K562 (cell line): Measurements from ENCODE around the gene LAMTOR1. TPM values are rescaled to one million over a fixed set of nuclear protein-coding genes. Genes with fewer than 3 reads are reported as not detected.

ENCODE experiments used
- GATAD2A ChIP-seq: fragments of 450-650 bp; IDR thresholded peaks from 2 replicates; pipeline ENCODE4 v1.6.1; 2017
- JUND ChIP-seq, 2 experiments: IDR thresholded peaks; 2 replicates in 1 of 2; 3 replicates in 1 of 2; pipeline ENCODE4 v1.6.1; 2011; ENCODE audit warnings: borderline replicate concordance in 2 of 2, low read depth in 2 of 2, low read length in 2 of 2, improper control_type of control experiment in 1 of 2, missing biosample characterization in 1 of 2, missing genetic modification characterization in 1 of 2, missing genetic modification reagents in 1 of 2
- XRCC4 ChIP-seq: IDR thresholded peaks from one replicate; pipeline ENCODE4 v1.6.1; 2011; ENCODE audit not compliant: insufficient read depth, insufficient read length; ENCODE audit errors: extremely low read depth
- ZNF197 ChIP-seq: fragments of 200-800 bp; sonication (Bioruptor generic); IDR thresholded peaks from 2 replicates; pipeline ENCODE4 v1.6.1; 2016; ENCODE audit warnings: low read depth, missing genetic modification characterization, missing compliant biosample characterization
- polyA plus RNA-seq, 8 experiments: library from polyadenylated mRNA; depleted of rRNA in 4 of 8; stranded (reverse) in 5 of 8; unstranded in 3 of 8; fragments of >200 nt; fragmentation: Nextera tagmentation in 2 of 8; fragmentation: Illumina TruSeq in 1 of 8; extraction: Ambion mirVana in 2 of 8; extraction: Trizol in 1 of 8; gene quantifications; 2 replicates each; pipeline versions ENCODE4 v1.2.1 to v1.2.3, GENCODE V29; 2011 to 2014; ENCODE audit warnings: inconsistent platforms in 1 of 8, missing spikeins in 1 of 8
- total RNA-seq, 7 experiments: library from RNA; depleted of rRNA in 6 of 7; stranded (reverse); fragments of >200 nt in 6 of 7; fragmentation: Illumina TruSeq in 2 of 7; extraction: Trizol in 2 of 7; gene quantifications; 2 replicates each; pipeline versions ENCODE4 v1.2.1 to v1.2.3, GENCODE V29; 2011 to 2021; ENCODE audit warnings: low replicate concordance in 1 of 7
- TF ChIP-seq, protein P1 (sequence below): fragments of 250-450 bp; sonication (Bioruptor Pico); IDR thresholded peaks from 2 replicates; pipeline ENCODE4 v1.4.0; 2020
- TF ChIP-seq, protein P2 (sequence below): fragments of 450-650 bp; IDR thresholded peaks from 2 replicates; pipeline ENCODE4 v1.7.1; 2018; ENCODE audit warnings: mild to moderate bottlenecking, low read depth; ENCODE audit not compliant: partially characterized antibody
- TF ChIP-seq, protein P3 (sequence below): sonication (generic); formaldehyde crosslinking; IDR thresholded peaks from 2 replicates; pipeline ENCODE4 v1.8.0; 2023; ENCODE audit warnings: missing genetic modification reagents, mild to moderate bottlenecking, borderline replicate concordance
- TF ChIP-seq, protein P4 (sequence below): sonication (generic); formaldehyde crosslinking; IDR thresholded peaks from 2 replicates; pipeline ENCODE4 v1.8.0; 2022; ENCODE audit warnings: mild to moderate bottlenecking, missing genetic modification reagents

LAMTOR1 gene
- total and polyA plus RNA-seq, 9 of the 15 experiments (the other 6 are each of a cell fraction or from before 2014, with no cell fraction given): 62.6 to 104 (median 85.3) TPM

DNA sequence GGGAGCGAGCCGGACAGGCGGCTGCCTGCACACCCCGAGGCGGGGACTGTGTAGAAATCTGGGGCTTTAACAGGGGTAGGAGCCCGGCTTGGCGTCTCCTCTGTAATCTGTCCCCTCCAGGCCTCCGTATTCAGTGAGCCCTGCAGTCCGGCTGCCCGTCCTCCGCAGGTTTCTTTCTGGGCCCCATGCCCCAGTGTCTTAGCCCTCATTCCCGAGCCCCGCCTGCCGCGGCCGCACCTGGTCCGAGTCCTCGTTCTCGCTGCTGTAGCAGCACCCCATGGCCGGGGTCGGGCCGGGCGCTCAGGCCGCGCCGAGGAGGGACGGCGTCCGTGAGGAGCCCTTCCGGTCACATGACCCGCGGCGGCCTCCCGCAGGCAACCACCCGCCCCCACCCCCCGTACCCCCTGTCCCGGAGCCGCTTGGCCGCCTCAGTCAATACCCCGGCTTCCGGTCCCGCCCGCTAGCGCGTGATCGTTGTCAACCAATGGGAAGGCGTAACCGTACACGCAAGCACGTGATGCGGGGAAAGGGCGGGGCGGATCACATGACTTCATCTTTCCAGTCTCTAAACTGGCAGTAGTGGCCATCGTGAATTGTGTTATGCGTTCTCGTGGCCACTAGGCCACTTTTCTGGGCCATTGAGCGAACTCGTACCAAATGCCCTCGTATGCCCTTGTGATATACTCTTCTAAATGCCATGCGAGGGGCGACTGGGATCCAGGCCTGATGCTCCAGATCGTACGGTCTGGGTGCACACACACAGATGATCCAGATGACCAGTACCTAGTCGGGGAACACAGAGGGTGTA is at the start of gene LAMTOR1 (continued):
- TF ChIP-seq, protein P1, sequence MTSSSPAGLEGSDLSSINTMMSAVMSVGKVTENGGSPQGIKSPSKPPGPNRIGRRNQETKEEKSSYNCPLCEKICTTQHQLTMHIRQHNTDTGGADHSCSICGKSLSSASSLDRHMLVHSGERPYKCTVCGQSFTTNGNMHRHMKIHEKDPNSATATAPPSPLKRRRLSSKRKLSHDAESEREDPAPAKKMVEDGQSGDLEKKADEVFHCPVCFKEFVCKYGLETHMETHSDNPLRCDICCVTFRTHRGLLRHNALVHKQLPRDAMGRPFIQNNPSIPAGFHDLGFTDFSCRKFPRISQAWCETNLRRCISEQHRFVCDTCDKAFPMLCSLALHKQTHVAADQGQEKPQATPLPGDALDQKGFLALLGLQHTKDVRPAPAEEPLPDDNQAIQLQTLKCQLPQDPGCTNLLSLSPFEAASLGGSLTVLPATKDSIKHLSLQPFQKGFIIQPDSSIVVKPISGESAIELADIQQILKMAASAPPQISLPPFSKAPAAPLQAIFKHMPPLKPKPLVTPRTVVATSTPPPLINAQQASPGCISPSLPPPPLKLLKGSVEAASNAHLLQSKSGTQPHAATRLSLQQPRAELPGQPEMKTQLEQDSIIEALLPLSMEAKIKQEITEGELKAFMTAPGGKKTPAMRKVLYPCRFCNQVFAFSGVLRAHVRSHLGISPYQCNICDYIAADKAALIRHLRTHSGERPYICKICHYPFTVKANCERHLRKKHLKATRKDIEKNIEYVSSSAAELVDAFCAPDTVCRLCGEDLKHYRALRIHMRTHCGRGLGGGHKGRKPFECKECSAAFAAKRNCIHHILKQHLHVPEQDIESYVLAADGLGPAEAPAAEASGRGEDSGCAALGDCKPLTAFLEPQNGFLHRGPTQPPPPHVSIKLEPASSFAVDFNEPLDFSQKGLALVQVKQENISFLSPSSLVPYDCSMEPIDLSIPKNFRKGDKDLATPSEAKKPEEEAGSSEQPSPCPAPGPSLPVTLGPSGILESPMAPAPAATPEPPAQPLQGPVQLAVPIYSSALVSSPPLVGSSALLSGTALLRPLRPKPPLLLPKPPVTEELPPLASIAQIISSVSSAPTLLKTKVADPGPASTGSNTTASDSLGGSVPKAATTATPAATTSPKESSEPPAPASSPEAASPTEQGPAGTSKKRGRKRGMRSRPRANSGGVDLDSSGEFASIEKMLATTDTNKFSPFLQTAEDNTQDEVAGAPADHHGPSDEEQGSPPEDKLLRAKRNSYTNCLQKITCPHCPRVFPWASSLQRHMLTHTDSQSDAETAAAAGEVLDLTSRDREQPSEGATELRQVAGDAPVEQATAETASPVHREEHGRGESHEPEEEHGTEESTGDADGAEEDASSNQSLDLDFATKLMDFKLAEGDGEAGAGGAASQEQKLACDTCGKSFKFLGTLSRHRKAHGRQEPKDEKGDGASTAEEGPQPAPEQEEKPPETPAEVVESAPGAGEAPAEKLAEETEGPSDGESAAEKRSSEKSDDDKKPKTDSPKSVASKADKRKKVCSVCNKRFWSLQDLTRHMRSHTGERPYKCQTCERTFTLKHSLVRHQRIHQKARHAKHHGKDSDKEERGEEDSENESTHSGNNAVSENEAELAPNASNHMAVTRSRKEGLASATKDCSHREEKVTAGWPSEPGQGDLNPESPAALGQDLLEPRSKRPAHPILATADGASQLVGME (CRISPR knock-in tag): no peak
- TF ChIP-seq, protein P2, sequence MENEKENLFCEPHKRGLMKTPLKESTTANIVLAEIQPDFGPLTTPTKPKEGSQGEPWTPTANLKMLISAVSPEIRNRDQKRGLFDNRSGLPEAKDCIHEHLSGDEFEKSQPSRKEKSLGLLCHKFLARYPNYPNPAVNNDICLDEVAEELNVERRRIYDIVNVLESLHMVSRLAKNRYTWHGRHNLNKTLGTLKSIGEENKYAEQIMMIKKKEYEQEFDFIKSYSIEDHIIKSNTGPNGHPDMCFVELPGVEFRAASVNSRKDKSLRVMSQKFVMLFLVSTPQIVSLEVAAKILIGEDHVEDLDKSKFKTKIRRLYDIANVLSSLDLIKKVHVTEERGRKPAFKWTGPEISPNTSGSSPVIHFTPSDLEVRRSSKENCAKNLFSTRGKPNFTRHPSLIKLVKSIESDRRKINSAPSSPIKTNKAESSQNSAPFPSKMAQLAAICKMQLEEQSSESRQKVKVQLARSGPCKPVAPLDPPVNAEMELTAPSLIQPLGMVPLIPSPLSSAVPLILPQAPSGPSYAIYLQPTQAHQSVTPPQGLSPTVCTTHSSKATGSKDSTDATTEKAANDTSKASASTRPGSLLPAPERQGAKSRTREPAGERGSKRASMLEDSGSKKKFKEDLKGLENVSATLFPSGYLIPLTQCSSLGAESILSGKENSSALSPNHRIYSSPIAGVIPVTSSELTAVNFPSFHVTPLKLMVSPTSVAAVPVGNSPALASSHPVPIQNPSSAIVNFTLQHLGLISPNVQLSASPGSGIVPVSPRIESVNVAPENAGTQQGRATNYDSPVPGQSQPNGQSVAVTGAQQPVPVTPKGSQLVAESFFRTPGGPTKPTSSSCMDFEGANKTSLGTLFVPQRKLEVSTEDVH: peak; percentile 54
- no peak for TF ChIP-seq XRCC4
- no peak for TF ChIP-seq GATAD2A
- TF ChIP-seq JUND (IDR thresholded peaks at IDR 0.05; ENCODE audit: borderline replicate concordance, low read depth, low read length): peak; percentile 11; the same call in 1 of the 2 replicates
- TF ChIP-seq JUND (tag; IDR thresholded peaks at IDR 0.05; ENCODE audit: borderline replicate concordance, low read depth, low read length): peak; percentile 47; the same call in 2 of the 3 replicates
- TF ChIP-seq, protein P3, sequence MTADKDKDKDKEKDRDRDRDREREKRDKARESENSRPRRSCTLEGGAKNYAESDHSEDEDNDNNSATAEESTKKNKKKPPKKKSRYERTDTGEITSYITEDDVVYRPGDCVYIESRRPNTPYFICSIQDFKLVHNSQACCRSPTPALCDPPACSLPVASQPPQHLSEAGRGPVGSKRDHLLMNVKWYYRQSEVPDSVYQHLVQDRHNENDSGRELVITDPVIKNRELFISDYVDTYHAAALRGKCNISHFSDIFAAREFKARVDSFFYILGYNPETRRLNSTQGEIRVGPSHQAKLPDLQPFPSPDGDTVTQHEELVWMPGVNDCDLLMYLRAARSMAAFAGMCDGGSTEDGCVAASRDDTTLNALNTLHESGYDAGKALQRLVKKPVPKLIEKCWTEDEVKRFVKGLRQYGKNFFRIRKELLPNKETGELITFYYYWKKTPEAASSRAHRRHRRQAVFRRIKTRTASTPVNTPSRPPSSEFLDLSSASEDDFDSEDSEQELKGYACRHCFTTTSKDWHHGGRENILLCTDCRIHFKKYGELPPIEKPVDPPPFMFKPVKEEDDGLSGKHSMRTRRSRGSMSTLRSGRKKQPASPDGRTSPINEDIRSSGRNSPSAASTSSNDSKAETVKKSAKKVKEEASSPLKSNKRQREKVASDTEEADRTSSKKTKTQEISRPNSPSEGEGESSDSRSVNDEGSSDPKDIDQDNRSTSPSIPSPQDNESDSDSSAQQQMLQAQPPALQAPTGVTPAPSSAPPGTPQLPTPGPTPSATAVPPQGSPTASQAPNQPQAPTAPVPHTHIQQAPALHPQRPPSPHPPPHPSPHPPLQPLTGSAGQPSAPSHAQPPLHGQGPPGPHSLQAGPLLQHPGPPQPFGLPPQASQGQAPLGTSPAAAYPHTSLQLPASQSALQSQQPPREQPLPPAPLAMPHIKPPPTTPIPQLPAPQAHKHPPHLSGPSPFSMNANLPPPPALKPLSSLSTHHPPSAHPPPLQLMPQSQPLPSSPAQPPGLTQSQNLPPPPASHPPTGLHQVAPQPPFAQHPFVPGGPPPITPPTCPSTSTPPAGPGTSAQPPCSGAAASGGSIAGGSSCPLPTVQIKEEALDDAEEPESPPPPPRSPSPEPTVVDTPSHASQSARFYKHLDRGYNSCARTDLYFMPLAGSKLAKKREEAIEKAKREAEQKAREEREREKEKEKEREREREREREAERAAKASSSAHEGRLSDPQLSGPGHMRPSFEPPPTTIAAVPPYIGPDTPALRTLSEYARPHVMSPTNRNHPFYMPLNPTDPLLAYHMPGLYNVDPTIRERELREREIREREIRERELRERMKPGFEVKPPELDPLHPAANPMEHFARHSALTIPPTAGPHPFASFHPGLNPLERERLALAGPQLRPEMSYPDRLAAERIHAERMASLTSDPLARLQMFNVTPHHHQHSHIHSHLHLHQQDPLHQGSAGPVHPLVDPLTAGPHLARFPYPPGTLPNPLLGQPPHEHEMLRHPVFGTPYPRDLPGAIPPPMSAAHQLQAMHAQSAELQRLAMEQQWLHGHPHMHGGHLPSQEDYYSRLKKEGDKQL (CRISPR knock-in tag): no peak
- no peak for TF ChIP-seq ZNF197 (CRISPR knock-in tag)
- TF ChIP-seq, protein P4, sequence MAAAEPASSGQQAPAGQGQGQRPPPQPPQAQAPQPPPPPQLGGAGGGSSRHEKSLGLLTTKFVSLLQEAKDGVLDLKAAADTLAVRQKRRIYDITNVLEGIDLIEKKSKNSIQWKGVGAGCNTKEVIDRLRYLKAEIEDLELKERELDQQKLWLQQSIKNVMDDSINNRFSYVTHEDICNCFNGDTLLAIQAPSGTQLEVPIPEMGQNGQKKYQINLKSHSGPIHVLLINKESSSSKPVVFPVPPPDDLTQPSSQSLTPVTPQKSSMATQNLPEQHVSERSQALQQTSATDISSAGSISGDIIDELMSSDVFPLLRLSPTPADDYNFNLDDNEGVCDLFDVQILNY (CRISPR knock-in tag): no peak
